Skin epidermis (tissue), 12 donors: ENCODE data around the gene BICRA.
"Not testable (repeated sequence)": the region's sequence is repeated elsewhere in the genome, so short reads cannot be mapped to it uniquely, and the experiment has no call there.

Source experiments
- H3K27ac ChIP-seq, 21 experiments: fragments of 200-600 bp; sonication (generic) in 11 of 21; one replicate each; pipeline ENCODE4 v1.5.0; 2020; ENCODE audit warnings: mild to moderate bottlenecking in 3 of 21, inconsistent platforms in 2 of 21, moderate library complexity in 2 of 21
- H3K4me3 ChIP-seq, 7 experiments: fragments of 200-600 bp; sonication (generic) in 2 of 7; one replicate each; pipeline ENCODE4 v1.5.0; 2020; ENCODE audit warnings: inconsistent platforms in 2 of 7, mild to moderate bottlenecking in 2 of 7, moderate library complexity in 1 of 7

Gene BICRA

DNA sequence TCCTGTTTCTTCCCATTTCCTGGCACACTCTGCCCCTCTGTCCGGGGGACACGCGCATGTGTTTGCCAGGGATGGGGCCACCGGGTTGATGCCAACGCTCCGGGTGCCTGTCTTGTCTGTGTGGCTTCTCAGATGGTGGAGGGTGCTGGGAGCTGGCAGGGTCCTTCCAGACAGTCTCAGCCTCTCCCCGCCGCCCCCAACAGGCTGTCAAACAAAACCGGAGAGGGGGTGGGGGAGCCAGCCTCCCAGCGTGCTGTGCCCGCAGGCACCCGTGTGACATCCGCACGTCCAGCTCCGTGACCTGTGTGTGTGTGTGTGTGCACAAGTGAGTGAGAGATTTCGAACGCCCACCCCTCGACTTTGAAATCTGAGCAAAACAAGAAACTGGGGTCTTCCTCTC is 93.7 kb downstream of the BICRA start:
- no peak overlapping the region for H3K4me3 ChIP-seq
- peak overlapping the region in 1 of 21 experiments; percentile 8 for H3K27ac ChIP-seq

DNA sequence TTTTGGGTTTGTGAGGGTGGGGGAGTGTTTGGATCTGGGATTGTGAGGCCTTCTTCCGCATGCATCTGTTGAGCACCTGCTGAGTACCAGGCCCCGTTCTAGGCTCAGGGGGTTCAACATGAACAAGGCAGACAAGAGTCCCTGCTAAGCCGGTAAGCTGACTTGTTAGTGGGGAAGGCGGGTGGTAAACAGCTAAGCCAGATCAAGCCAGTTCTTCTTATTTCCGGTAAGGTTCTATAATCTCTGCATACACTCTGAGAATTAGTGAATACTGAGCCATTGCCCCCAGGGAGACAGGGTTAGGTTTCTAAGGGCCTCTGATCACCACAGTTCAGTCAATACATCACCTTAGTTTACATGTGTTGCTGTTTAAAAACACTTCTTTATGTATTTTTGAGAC is 94.4 kb downstream of the BICRA start:
- no peak overlapping the region for H3K4me3 ChIP-seq
- H3K27ac ChIP-seq: peak overlapping the region in 1 of 21 experiments; percentile 8

DNA sequence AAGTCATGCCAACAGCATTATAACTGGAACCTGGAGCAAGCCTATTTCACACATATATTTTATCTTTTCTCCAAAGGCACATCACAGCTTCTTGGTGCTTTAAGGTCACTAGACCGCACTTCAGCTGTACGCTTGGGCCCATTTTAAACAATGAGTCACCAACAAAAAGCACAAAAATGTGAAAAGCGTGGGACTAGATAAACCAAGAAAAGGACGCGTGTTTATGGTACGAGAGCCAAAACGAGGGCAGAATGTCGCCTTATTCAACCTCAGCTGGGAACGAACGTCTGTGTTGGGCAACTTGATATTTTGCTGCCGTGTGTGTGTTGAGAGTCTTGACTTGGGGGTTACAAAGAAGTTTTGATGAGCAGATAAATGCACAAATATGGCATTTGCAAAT is 95.1 kb downstream of the BICRA start:
- Histone ChIP-seq H3K27ac (no peak overlapping the region), H3K4me3 (no peak overlapping the region)

DNA sequence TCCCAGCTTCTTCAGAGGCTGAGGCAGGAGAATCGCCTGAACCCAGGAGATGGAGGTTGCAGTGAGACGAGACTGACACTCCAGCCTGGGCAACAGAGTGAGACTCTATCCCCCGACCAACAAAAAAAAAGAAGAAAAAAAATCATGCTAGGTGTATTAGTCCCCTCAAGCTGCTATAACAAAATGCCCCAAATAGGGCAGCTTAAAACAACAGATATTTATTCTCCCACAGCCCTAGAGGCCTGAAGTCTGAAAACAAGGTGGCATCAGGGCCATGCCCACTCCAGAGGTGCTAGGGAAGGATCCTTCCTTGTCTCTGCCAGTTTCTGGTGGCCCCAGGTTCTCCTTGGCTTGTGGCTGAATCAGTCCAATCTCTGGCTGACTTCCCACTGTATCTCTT is 95.7 kb downstream of the BICRA start:
- Histone ChIP-seq H3K27ac (no peak overlapping the region), H3K4me3 (no peak overlapping the region)

DNA sequence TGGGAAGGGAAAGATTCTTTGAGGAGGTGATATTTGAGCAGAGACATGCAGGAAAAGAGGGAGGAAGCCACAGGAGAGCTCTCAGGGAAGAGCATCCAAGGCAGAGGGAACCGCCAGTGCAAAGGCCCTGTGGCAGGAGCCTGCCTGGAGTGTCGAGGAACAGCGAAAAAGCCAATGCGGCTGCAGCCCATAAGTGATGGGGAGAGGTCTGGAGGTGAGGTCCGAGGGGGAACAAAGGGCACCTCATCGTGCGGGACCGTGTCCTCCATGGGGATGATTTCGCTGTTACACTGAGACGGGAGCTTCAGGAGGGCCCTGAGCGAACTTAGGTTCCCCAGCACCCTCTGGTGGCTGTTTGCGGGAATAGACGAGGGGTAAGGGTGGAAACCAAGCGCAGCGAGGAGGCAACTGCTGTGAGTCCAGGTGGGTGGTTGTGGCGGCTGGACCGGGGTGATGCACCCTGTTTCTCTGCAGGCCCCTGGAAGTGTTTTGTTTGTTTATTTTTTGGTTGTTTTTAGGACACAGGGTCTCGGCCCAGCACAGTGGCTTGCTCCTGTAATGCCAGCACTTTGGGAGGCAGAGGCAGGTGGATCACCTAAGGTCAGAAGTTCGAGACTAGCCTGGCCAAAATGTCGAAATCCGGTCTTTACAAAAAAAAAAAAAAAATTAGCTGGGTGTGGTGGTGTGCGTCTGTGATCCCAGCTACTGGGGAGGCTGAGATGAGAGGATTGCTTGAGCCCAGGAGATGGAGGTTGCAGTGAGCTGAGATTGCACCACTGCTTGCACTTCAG is 98.4 kb downstream of the BICRA start:
- H3K4me3 ChIP-seq: no peak overlapping the region
- no peak overlapping the region for H3K27ac ChIP-seq

DNA sequence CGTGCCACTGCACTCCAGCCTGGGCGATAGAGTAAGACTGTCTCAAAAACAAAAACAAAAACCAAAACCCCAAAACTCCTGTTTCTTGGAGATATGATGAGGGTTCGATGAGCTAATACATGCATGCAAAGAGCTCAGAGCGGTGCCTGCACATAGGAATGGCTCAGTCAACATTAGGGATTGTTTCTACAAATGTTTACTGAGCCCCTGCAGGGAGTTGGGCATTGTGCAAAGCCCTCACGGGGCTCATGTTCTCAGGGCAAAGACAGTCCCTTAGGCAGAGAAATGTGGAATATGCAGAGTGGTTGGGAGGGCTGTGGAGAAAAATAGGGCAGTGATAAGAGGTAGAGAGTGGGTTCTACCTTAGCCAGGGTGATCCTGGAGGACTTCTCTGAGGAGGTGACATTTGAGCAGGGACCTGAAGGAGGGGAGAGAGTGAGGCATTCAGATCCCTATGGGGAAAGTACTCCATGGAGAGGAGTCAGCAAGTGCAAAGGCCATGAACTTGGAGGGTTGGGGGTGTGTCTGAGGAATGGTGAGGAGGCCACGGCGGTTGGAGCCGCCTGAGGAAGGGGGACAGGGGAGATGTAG is 102.8 kb downstream of the BICRA start:
- Histone ChIP-seq H3K4me3 (no peak overlapping the region), H3K27ac (no peak overlapping the region)

DNA sequence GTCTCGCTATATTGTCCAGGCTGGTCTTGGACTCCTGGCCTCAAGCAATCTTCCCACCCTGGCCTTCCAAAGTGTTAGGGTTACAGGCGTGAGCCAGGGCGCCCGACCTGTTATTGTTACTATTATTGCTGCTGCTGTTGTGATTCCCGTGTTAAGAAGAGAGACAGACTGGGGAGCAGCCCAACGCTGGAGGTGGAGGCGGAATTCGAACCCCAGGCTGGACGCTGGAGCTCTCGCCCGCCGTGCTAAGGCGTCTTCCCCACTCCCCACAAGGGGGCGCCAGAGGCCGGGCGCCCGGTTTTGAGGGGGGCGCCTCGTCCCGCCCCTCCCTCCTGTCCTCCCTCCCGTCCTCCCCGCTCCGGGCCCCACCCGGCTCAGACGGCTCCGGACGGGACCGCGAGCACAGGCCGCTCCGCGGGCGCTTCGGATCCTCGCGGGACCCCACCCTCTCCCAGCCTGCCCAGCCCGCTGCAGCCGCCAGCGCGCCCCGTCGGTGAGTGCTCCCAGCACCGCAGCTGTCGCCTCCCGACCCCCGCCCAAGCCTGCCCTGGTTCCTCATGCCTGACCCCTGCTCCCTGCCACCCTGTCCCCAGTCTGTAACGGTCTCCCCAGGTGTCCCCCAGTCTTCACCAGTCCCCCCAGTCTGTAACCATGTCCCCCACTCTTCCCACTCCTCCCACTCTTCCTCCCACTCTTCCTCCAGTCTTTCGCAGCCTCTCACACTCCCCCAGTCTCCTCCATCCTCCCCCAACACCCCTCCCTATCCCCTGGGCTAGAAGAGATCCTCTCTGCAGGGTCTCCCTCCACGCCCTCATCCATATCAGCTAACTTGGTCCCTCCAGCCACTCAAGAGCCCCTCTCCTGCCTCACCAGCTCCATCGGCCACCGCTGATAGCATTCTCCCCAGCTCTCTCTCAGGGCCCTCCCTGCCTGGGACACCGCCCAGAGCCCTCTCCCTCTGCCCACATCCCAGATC is 104.4 kb downstream of the BICRA start, which contains the start of gene EHD2:
Gene EHD2 (plus strand): TSS at position 377 of the 976 bp plus-strand sequence. CDS start 3,191 bp downstream, outside the sequence.
- peak within 1 kb of the TSS; percentile 39 to 78 (median 54) for H3K4me3 ChIP-seq
- H3K27ac ChIP-seq: peak within 1 kb of the TSS; percentile 45 to 98 (median 89)

DNA sequence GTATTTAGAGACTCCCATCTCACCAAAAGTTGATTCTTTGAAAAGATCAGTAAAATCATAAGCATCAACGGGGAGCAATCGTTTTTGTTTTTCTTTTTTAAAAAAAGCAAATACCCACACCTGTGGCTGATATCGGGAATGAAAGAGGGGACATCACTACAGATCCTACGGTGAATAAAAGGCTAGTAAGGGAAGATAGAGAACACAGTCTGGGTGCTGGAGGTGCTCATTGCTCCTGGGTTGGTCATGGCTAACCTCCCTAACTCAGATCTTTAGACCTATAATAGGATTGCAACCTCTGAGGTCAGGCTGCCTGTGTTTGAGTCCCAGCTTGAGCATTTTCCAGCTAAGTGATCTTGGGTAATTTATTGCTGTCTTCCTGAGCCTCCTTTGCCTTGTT is 105.4 kb downstream of the BICRA start:
- Histone ChIP-seq H3K27ac (peak overlapping the region in 14 of 21 experiments; percentile 84 to 94 (median 90)), H3K4me3 (peak overlapping the region; percentile 39 to 78 (median 54))

DNA sequence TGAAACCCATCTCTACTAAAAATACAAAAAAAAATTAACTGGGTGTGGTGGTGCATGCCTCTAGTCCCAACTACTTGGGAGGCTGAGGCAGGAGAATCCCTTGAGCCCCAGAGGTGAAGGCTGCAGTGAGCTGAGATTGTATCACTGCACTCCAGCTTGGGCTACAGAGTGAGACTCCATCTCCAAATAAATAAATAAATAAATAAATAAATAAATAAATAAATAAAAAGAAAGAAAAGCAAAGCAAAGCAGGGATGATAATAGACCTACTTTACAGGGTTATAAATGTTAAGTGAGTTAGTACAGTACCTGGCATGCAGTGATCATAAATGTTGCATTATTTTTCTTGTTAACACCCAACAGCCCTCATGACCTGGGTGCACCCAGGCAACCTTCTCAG is 105.9 kb downstream of the BICRA start:
- Histone ChIP-seq H3K27ac (peak overlapping the region in 2 of 21 experiments; percentile 84), H3K4me3 (peak overlapping the region in 3 of 7 experiments; percentile 47 to 69 (median 53))

DNA sequence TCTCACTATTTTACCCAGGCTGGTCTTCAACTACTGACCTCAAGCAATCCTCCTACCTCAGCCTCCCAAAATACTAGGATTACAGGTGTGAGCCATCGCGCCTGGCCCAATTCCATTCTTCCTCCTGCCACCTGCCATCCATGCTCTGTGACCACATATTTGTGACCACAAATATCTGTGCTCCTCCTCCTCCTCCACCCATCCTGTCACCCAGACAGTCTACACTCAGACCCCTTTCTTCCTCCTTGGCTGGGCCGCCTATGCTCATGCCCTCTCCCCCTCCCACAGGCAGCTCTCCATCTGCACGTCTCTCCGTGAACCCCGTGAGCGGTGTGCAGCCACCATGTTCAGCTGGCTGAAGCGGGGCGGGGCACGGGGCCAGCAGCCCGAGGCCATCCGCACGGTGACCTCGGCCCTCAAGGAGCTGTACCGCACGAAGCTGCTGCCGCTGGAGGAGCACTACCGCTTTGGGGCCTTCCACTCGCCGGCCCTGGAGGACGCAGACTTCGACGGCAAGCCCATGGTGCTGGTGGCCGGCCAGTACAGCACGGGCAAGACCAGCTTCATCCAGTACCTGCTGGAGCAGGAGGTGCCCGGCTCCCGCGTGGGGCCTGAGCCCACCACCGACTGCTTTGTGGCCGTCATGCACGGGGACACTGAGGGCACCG is 107.5 kb downstream of the BICRA start:
- H3K4me3 ChIP-seq: no peak overlapping the region
- peak overlapping the region in 7 of 21 experiments; percentile 29 to 71 (median 47) for H3K27ac ChIP-seq

DNA sequence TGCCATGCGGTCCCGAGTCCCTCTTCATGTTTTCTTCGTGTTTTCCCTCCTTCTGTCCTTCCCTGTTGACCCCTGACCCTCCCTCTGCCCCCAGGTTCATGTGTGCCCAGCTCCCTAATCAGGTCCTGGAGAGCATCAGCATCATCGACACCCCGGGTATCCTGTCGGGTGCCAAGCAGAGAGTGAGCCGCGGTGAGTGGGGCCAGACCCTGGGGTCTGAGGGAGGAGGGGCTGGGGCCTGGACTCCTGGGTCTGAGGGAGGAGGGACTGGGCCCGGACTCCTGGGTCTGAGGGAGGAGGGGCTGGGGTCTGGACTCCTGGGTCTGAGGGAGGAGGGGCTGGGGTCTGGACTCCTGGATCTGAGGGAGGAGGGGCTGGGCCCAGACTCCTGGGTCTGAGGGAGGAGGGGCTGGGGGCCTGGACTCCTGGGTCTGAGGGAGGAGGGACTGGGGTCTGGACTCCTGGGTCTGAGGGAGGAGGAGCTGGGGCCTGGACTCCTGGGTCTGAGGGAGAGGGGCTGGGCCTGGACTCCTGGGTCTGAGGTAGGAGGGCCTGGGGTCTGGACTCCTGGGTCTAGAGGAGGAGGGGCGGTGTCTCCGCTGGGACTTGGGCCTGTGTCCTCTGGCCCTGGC is 109.6 kb downstream of the BICRA start:
- not testable (repeated sequence) for H3K4me3 ChIP-seq
- H3K27ac ChIP-seq: peak overlapping the region in 20 of 21 experiments; percentile 65 to 91 (median 86)

DNA sequence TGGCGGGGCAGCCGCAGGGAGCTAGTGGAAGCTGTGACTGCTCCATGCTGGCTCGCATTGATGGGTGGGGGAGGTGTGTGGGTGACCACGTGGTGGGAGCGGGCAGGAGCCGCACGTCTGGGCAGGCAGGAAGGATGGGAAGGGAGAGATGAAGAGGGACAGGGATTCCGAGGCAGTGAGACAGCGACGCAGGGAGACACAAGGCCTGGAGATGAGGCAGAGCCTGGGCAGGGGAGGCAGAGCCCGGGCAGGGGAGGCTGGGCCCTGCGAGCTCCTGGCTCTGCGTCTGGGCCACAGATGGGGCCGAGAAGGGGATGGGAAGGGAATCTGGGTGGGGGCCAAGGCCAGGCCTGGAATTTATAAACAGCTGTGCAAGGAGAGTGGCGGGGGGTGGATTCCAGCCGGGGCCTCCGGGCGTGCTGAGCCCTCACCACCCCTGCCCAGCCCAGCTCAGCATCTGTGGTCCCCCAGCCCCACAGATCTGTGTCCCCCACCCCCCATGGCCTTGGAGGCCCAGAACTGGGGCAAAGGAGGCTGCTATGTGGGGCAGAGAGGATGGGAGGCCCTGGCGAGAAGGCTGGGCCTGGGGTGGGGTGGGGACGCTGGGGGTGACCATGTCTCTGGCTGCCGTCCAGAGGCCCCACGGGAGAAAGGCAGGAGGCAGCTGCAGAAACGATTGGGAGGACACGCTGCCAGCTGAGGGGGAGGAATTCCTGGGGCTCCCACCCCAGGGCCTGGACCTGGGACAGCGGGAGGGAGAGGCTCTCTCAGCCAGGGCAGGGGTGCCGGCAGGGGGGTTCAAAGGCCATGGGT is 110.3 kb downstream of the BICRA start:
- Histone ChIP-seq H3K27ac (peak overlapping the region in 20 of 21 experiments; percentile 67 to 91 (median 86)), H3K4me3 (peak overlapping the region in 4 of 7 experiments; percentile 2 to 5 (median 4))

DNA sequence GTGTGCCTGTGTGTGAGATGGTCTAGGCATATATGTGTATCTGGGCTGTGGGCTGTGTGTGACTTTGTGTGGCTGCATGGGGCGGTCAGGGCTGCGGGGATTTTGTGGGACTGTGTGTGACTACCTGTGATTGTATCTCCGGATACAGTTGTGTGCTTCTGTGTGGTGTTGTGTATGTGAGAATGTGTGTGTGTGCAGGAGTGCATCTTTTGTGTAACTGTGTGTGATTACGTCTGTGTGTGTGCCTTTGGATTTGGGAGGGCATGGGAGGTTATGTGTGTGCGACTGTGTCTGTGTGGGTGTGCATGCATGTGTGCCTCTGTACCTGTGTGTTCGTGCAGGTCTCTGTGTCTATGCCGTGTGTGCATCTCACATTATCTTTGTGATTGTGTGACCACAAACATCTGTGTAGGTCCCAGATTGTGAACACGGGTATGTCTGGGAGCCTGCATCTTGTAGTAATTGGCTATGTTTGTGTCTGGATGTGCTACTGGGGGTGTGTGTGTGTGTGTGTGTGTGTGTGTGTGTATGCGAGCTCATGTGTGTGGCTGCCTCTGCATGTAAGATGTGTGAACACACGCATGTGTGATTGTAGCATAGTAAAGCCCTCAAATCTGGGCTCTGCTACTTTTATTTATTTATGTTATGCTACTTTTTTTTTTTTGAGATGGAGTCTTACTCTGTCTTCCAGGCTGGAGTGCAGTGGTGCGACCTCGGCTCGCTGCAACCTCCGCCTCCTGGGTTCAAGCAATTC is 111.9 kb downstream of the BICRA start:
- Histone ChIP-seq H3K4me3 (no peak overlapping the region), H3K27ac (peak overlapping the region in 14 of 21 experiments; percentile 16 to 91 (median 88))

DNA sequence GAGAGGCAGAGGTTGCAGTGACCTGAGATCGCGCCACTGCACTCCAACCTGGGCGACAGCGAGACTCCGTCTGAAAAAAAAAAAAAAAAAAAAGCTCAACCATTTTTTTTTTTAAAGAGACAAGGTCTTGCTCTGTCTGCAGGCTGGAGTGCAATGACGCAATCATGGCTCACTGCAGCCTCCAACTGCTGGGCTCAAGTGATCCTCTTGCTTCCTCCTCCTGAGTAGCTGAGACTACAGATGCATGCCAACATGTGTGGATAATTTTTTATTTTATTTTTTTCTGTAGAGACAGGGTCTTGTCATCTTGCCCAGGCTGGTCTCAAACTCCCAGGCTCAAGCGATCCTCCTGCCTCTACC is 114.6 kb downstream of the BICRA start:
- no peak overlapping the region for H3K4me3 ChIP-seq
- peak overlapping the region in 12 of 21 experiments; percentile 8 to 80 (median 52) for H3K27ac ChIP-seq

DNA sequence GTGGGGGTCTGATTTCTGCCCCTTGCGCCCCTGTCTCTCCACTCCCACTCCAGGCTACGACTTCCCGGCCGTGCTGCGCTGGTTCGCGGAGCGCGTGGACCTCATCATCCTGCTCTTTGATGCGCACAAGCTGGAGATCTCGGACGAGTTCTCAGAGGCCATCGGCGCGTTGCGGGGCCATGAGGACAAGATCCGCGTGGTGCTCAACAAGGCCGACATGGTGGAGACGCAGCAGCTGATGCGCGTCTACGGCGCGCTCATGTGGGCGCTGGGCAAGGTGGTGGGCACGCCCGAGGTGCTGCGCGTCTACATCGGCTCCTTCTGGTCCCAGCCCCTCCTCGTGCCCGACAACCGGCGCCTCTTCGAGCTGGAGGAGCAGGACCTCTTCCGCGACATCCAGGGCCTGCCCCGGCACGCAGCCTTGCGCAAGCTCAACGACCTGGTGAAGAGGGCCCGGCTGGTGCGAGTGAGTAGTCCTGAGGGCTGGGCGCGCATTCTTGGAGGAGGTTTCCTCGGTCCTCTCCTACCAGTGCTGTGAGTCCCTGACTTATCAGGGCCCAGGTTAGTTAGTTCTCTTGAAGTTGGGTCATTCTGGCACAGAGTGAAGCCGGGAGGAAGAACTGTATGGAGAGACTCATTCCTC is 116.9 kb downstream of the BICRA start:
- Histone ChIP-seq H3K27ac (peak overlapping the region in 18 of 21 experiments; percentile 10 to 75 (median 54)), H3K4me3 (no peak overlapping the region)

DNA sequence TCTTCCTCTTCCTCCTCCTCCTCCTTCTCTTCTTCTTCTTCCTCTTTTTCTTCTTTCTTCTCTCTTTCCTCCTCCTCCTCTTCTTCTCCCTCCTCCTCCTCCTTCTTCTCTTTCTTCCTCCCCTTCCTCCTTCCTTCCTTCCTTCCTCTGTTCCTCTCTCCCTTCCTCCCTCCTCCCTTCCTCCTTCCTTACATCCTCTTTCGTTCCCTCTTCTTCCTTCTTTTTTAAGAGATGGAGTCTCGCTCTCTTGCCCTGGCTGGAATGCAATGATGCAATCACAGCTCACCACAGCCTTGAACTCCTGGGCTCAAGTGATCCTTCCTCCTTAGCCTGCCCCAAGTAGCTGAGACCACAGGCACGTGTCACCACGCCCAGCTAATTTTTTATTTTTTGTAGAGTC is 117.5 kb downstream of the BICRA start:
- H3K4me3 ChIP-seq: no peak overlapping the region
- H3K27ac ChIP-seq: peak overlapping the region in 17 of 21 experiments; percentile 10 to 75 (median 55)

DNA sequence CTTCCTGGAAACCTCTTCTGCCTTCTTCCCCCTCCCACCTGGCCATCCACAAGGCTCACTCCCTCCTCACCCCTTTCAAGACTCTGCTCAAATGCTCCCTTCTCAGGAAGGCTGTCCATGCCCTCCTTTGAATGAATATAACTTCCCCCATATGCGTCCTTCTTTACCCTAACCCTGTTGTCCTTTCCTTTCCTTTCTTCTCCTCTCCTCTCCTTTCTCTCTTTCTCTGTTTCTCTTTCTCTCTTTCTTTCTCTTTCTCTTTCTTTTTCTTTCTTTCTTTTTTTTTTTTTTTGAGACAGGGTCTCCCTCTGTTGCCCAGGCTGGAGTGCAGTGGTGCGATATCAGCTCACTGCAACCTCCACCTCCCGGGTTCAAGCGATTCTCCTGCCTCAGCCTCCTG is 119.4 kb downstream of the BICRA start:
- H3K4me3 ChIP-seq: not testable (repeated sequence)
- H3K27ac ChIP-seq: peak overlapping the region in 12 of 21 experiments; percentile 7 to 90 (median 80)
